ENCODE data around the gene HYAL1. TPM values are rescaled to one million over a fixed set of nuclear protein-coding genes. Genes with fewer than 3 reads are reported as not detected.
A peak's percentile ranks its signal among the peaks of the same experiment; 100 is the strongest.

The HYAL1 gene
- polyA plus RNA-seq, 2 of the 4 experiments (the other 2 are of a cell fraction) = 0.62 to 1.1 TPM

GRCh38 chr3:50256978-50257890 lies 46.1 kb downstream of the HYAL1 start:
- FAIRE-seq (no peak), DNase-seq (ENCODE audit: low read depth in 1 of 2, low spot score in 1 of 2) (peak in 1 of 2 experiments; percentile 48), ATAC-seq (peak in 1 of 2 experiments; percentile 24; a peak in 2 of 6 replicates)
- Histone ChIP-seq H3K9me3 (no peaks in the 10 kb centered on the region), H3K4me3 (no peak overlapping the region), H3K4me2 (no peak overlapping the region), H3K27ac (no peak overlapping the region), H3K4me1 (peaks cover 16% of the 10 kb centered on the region; the same call in 2 of the 3 replicates)
- TF ChIP-seq RAD21 (conservative IDR thresholded peaks at IDR 0.05 in 1 of 2, IDR thresholded peaks at IDR 0.05 in 1 of 2) (peak in 1 of 2 experiments; percentile 36; a peak in 2 of 5 replicates), HOXB13 (CRISPR knock-in tag; IDR thresholded peaks at IDR 0.05; ENCODE audit: low read depth) (no peak), CTCF (IDR thresholded peaks at IDR 0.05) (peak; percentile 31), RFX5 (IDR thresholded peaks at IDR 0.05) (no peak)
- POLR2A ChIA-PET = no interaction called here
- CTCF ChIA-PET = interaction anchor here (0.8 to 11.2 kb wide), 10 partner anchors 9 to 65 kb away, joined by 3 to 219 read pairs (median 14); partner anchors contain the start of genes GNAI2 and GNAT1
- WGBS (ENCODE audit: missing lambda C conversion rate) = 91% methylated on average over 14 of the region's 20 CpGs

GRCh38 chr3:50255251-50255615 lies 48.1 kb downstream of the HYAL1 start:
- DNase-seq (ENCODE audit: low read depth in 1 of 2, low spot score in 1 of 2) = no peak
- ATAC-seq = no peak
- no peak for TF ChIP-seq RFX5 (IDR thresholded peaks at IDR 0.05)
- no peak for TF ChIP-seq ZFP36 (IDR thresholded peaks at IDR 0.05; ENCODE audit: borderline replicate concordance, partially characterized antibody)
- no peak for TF ChIP-seq GATA3 (IDR thresholded peaks at IDR 0.05; ENCODE audit: borderline replicate concordance)
- TF ChIP-seq JUN (IDR thresholded peaks at IDR 0.05) = no peak
- no peak for TF ChIP-seq ZNF302 (CRISPR knock-in tag; IDR thresholded peaks at IDR 0.05)
- no peak for TF ChIP-seq FOSB (CRISPR knock-in tag; IDR thresholded peaks at IDR 0.05)
- TF ChIP-seq MAX (IDR thresholded peaks at IDR 0.05) = no peak
- no peak for FAIRE-seq
- ChIA-PET CTCF (interaction anchor here (1.2 to 11.2 kb wide), 7 partner anchors 9 to 69 kb away, joined by 3 to 219 read pairs (median 7); partner anchors contain the start of genes GNAI2 and GNAT1), POLR2A (no interaction called here)
- H3K4me2 ChIP-seq = no peak overlapping the region
- H3K4me3 ChIP-seq = no peak overlapping the region
- WGBS (ENCODE audit: missing lambda C conversion rate) = 91% methylated on average over 9 of the region's 9 CpGs
- H3K4me1 ChIP-seq = peaks cover 6% of the 10 kb centered on the region; the same call in 1 of the 3 replicates
- H3K27ac ChIP-seq = no peak overlapping the region
- no peaks in the 10 kb centered on the region for H3K9me3 ChIP-seq

DNA sequence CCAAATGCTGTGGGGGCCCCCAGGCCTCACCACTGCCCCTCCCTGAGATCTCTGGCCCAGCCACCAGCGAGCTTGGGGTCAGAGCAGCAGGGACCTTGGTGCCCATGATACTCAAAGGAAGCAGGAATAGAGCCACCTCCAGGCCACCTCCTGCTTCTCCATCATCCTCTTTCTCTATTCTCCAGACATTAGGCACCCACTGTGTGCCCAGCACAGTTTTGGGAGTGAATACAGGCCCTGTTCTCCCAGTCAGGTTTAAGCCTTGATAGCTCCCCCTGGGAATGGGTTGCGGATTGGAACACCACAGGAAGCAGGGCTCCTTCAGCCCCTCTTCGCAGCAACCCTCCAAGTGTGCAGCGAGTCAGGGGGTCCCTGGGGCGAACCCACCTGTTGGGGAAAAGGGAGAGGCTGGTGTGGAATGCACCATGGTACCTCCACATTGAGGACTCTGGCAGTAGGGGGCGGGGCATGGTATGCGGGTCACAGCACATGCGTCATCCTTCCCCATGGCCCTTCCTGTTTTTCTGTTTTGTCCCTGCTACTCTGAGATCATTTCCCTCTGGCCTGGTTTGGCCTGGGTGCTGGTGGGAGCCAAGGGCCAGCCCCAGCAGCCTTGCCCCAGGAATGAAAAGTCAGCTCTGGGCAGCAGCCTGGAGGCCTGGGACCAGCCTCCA lies 48.7 kb downstream of the HYAL1 start:
- ChIA-PET CTCF (interaction anchor here (1.0 to 11.2 kb wide), 12 partner anchors 8 to 70 kb away, joined by 3 to 219 read pairs (median 5); partner anchors contain the start of genes GNAI2 and GNAT1), POLR2A (no interaction called here)
- Histone ChIP-seq H3K4me1 (peaks cover 5% of the 10 kb centered on the region; the same call in 1 of the 3 replicates), H3K4me2 (no peak overlapping the region), H3K9me3 (no peaks in the 10 kb centered on the region), H3K4me3 (no peak overlapping the region), H3K27ac (no peak overlapping the region)
- ATAC-seq (no peak), DNase-seq (ENCODE audit: low read depth in 1 of 2, low spot score in 1 of 2) (no peak), FAIRE-seq (no peak)
- 75% methylated on average over 4 of the region's 8 CpGs for WGBS (ENCODE audit: missing lambda C conversion rate)
- TF ChIP-seq FOSB (CRISPR knock-in tag; IDR thresholded peaks at IDR 0.05) (no peak), PHF8 (IDR thresholded peaks at IDR 0.05; ENCODE audit: borderline replicate concordance, low read depth) (no peak), HOXB5 (CRISPR knock-in tag; IDR thresholded peaks at IDR 0.05) (no peak), ELK1 (IDR thresholded peaks at IDR 0.05; ENCODE audit: low read depth, low read length) (no peak), CBX8 (IDR thresholded peaks at IDR 0.05) (no peak), NFE2L2 (conservative IDR thresholded peaks at IDR 0.05; ENCODE audit: low read length) (no peak), RARB (CRISPR knock-in tag; IDR thresholded peaks at IDR 0.05) (no peak), CHD2 (IDR thresholded peaks at IDR 0.05; ENCODE audit: low read length, partially characterized antibody) (no peak), FOSL2 (IDR thresholded peaks at IDR 0.05) (no peak), FOSL2 (CRISPR knock-in tag; IDR thresholded peaks at IDR 0.05) (no peak)
